ENCODE results near the gene APOF.
"Not testable (repeated sequence)": the region's sequence is repeated elsewhere in the genome, so short reads cannot be mapped to it uniquely, and the experiment has no call there.

APOF gene, protein sequence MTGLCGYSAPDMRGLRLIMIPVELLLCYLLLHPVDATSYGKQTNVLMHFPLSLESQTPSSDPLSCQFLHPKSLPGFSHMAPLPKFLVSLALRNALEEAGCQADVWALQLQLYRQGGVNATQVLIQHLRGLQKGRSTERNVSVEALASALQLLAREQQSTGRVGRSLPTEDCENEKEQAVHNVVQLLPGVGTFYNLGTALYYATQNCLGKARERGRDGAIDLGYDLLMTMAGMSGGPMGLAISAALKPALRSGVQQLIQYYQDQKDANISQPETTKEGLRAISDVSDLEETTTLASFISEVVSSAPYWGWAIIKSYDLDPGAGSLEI

GRCh38 chr12:56362130-56363059 lies at the start of gene APOF:
APOF (minus strand) TSS chr12:56362857; CDS start chr12:56362745, 112 bp downstream.
- DNase-seq: no peak

DNA sequence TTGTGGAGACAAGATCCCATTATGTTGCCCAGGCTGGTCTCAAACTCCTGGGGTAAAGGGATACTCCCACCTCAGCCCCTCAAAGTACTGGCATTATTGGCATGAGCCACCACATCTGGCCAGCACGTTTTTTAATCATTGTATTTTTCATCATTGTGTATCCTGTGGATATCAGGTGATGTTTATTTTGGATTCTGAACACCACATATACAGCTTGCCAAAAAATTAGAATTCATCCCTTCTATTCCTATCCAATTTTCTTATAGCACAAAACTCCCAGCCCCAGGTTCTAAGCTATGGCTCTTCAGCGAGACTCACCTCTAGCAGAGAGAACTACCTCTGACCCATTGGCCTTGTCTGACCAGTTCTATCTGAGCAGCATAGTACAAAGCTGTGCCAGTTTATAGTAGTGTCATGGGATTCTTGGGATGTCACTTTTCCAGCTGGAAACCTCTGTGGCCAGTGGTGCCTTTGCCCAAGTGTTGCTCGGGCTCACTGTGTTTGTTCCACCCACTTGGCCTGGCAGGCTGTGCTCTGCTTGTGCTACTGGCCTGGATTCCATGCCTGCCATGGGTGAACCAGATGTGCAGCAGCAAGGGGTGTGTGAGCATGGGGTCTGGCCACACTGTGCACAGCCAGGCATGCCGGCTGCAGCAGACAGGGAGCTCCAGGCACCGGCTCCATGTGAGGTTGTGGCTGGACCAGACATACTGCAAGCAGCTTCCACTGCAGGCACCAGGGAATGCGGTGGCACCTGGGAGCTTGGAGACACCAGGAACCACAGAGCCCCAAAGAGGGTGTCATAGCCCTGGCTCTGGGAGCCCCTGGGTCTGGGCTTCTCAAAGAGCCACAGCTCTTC lies 49.4 kb upstream of the APOF start:
- DNase-seq: no peak

DNA sequence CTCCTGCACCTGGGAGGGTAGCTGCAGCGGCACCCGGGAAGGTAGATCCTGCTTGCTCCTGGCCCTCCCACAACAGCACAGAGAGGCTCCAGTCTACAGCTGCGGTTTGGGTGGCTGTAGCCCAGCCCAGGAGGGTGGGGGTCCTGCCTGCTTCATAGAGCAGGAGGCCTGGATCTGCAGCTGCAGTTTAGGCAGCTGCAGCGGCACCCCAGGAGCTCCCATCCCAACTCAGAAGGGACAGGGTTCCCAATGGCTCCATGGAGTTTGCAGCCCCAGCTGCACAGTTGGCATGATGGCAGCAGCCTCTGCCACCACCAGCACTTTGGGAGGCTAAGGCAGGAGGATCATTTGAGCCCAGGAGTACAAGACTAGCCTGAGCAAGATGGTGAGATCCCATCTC lies 48.1 kb upstream of the APOF start:
- DNase-seq: no peak

GRCh38 chr12:56408799-56409417 lies 46.3 kb upstream of the APOF start:
- DNase-seq: no peak

DNA sequence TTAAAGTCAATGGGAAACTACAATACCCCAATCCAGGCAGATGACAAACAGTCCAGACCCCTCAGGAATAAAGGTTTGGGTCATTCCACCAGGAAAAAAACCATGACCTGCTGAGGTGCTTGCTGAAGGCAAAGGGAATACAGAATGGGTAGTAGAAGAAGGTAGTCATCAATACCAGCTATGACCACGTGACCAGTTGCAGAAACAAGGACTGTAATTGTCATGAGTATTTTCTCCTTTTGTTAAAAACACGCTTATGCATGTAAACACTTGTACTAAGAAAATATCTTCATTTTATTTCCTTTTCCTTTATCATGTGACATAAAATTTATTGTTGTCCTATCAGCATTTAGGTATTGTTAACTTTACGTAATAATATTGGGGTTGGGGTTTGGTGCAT lies 41.6 kb upstream of the APOF start:
- not testable (repeated sequence) for DNase-seq

- DNase-seq: not testable (repeated sequence)
Measured at GRCh38 chr12:56401612-56402011, 39.0 kb upstream of the APOF start.

GRCh38 chr12:56401125-56401524 lies 38.5 kb upstream of the APOF start:
- DNase-seq: not testable (repeated sequence)

- not testable (repeated sequence) for DNase-seq
Measured at GRCh38 chr12:56399466-56399865, 36.8 kb upstream of the APOF start.

DNA sequence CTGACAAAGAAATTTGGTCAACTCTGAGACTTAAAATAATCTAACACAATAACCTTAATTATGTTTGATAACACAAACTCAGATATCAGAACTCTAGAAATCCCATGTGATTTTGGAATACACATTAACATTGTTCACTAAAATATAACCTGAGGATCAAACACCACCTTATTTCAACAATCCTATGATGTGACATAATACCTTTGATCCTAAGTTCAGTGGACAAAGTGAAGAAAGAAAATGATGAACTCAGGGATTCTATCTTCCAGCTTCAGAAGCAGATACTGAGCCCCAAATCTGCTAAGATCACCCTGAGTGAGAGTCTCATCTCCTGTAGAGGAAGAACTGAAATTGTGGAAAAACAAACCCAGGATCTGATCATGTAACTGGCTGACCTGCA lies 35.7 kb upstream of the APOF start:
- DNase-seq: no peak

- no peak for DNase-seq
Measured at GRCh38 chr12:56392331-56392730, 29.7 kb upstream of the APOF start.

- no peak for DNase-seq
Measured at GRCh38 chr12:56391721-56392120, 29.1 kb upstream of the APOF start.

DNA sequence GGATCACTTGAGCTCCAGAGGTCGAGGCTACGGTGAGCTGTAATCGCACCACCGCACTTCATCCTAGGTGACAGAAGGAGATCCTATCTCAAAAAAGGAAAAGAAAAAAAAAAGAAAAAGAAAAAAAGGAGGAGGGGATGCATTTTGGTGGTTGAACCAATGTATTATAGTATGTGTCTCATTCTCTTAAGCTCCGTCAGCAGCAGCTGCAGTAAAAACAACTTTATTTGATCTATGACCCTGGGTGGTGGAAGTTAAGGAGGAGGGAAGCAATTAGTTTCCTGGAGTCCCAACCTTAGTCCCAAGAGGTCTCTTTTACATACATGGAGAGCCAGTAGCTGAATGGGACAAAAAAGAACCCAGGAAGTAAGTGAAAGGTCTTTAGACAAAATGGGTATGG lies 26.8 kb upstream of the APOF start:
- no peak for DNase-seq

GRCh38 chr12:56387152-56387736 lies 24.6 kb upstream of the APOF start:
- DNase-seq: no peak

- DNase-seq: no peak
Measured at GRCh38 chr12:56385873-56386272, 23.2 kb upstream of the APOF start.

DNA sequence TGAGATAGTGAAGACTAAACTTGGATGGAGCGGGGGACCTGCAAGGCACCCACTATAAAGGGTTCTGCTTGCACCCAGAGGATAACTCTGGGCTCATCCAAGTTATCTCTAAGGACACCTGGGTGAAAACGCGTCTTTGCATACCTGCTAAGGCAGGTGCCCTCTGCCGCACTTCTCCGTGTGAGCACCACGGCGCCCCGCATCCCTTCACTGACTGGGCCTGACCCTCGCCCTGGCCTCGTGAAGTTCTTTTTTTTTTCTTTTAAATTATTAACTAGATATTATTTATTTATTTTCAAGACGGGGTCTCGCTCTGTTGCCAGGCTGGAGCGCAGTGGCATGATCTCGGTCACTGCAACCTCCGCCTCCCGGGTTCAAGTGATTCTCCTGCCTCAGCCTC lies 20.0 kb upstream of the APOF start:
- no peak for DNase-seq

GRCh38 chr12:56377989-56378316 lies 15.3 kb upstream of the APOF start:
- no peak for DNase-seq

- peak; percentile 63 for DNase-seq
Measured at GRCh38 chr12:56377310-56377988, 14.8 kb upstream of the APOF start.

GRCh38 chr12:56375598-56376434 lies 13.2 kb upstream of the APOF start:
- DNase-seq: no peak

GRCh38 chr12:56374726-56375597 lies 12.3 kb upstream of the APOF start:
- DNase-seq: peak; percentile 34

DNA sequence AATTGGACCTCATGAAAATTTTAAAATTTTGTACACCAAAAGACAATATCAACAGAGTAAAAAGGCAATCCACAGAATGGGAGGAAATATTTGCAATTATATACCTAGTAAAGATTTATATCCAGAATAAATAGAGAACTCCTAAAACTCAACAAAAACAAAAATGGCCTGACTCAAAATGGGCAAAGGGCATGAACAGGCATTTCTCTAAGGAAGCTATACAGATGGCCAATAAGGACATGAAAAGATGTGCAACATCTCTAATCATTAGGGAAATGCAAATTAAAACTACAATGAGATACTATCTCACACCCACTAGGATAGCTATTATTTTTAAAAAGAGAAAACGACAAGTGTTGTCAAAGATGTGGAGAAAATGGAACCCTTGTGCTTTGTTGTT lies 10.9 kb upstream of the APOF start:
- DNase-seq: no peak
